Measurements from ENCODE around the gene NPR2. TPM values are rescaled to one million over a fixed set of nuclear protein-coding genes. Genes with fewer than 3 reads are reported as not detected.

The NPR2 gene
- total RNA-seq, 1 experiment from 2014 or later, result 12.5 TPM

GRCh38 chr9:35834260-35835215, 43.1 kb downstream of the NPR2 start:
- Mint-ChIP-seq H3K4me3 (no peak overlapping the region), H3K27ac (peak overlapping the region in 1 of 3 experiments; percentile 55; a peak in 1 of 7 replicates), H3K9me3 (no peaks in the 10 kb centered on the region), H3K27me3 (ENCODE audit: low read depth) (peaks cover 17% of the 10 kb centered on the region), H3K4me1 (peaks cover 16 to 20% of the 10 kb centered on the region in 2 experiments), H3K36me3 (ENCODE audit: insufficient read depth in 1 of 3, low read depth in 3 of 3) (no peaks in the 10 kb centered on the region; a peak in 1 of 7 replicates)
- no peaks in the 10 kb centered on the region for H3K79me1 ChIP-seq (ENCODE audit: insufficient read depth, low read depth, low read length, poor library complexity, severe bottlenecking)
- H4K5ac ChIP-seq (ENCODE audit: insufficient read length, low read depth, low read length), result no peak overlapping the region
- H2BK120ac ChIP-seq (ENCODE audit: low read depth, low read length, poor library complexity, severe bottlenecking), result no peak overlapping the region
- no peak overlapping the region for H2BK15ac ChIP-seq (ENCODE audit: low read depth, low read length)
- H3K27ac ChIP-seq (ENCODE audit: insufficient read length, low read depth, low read length), result no peak overlapping the region
- whole genome bisulfite sequencing (ENCODE audit: extremely low coverage, insufficient read length, low lambda C conversion rate), result no CpG with 5 or more reads among the region's 14 CpGs
- no peaks in the 10 kb centered on the region for H3K9me3 ChIP-seq (ENCODE audit: control insufficient read depth, low read depth, low read length)
- H3K4me1 ChIP-seq (ENCODE audit: insufficient read depth, low read length), result no peaks in the 10 kb centered on the region
- no peak overlapping the region for H3K56ac ChIP-seq (ENCODE audit: insufficient read length, low read depth, low read length)
- H4K20me1 ChIP-seq (ENCODE audit: control insufficient read depth, insufficient read depth, insufficient read length), result no peaks in the 10 kb centered on the region
- TF ChIP-seq, protein P1, sequence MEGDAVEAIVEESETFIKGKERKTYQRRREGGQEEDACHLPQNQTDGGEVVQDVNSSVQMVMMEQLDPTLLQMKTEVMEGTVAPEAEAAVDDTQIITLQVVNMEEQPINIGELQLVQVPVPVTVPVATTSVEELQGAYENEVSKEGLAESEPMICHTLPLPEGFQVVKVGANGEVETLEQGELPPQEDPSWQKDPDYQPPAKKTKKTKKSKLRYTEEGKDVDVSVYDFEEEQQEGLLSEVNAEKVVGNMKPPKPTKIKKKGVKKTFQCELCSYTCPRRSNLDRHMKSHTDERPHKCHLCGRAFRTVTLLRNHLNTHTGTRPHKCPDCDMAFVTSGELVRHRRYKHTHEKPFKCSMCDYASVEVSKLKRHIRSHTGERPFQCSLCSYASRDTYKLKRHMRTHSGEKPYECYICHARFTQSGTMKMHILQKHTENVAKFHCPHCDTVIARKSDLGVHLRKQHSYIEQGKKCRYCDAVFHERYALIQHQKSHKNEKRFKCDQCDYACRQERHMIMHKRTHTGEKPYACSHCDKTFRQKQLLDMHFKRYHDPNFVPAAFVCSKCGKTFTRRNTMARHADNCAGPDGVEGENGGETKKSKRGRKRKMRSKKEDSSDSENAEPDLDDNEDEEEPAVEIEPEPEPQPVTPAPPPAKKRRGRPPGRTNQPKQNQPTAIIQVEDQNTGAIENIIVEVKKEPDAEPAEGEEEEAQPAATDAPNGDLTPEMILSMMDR (conservative IDR thresholded peaks at IDR 0.05), result no peak
- no peak overlapping the region for H3K9ac ChIP-seq (ENCODE audit: extremely low read depth, insufficient read length, low read length)
- H3K4ac ChIP-seq (ENCODE audit: low read depth, low read length), result no peak overlapping the region
- H2AFZ ChIP-seq (ENCODE audit: low read length), result no peak overlapping the region
- no peak overlapping the region for H2BK5ac ChIP-seq (ENCODE audit: insufficient read length, low read length)
- no peak overlapping the region for H3K18ac ChIP-seq (ENCODE audit: insufficient read length, low read depth, low read length)
- no peak overlapping the region for H3K4me2 ChIP-seq (ENCODE audit: insufficient read depth, insufficient read length, low read length)
- H3K79me2 ChIP-seq (ENCODE audit: insufficient read depth, low read length), result no peaks in the 10 kb centered on the region
- no peak overlapping the region for H3K14ac ChIP-seq (ENCODE audit: insufficient read depth, low read length)
- H4K91ac ChIP-seq (ENCODE audit: insufficient read length, low read depth, low read length), result no peak overlapping the region
- H3T11ph ChIP-seq (ENCODE audit: low read length), result no peak overlapping the region
- no peak overlapping the region for H2BK12ac ChIP-seq (ENCODE audit: insufficient read length, low read depth, low read length)
- H4K8ac ChIP-seq (replicated peaks; ENCODE audit: insufficient read length, low read depth, low read length), result no peak overlapping the region
- peaks cover 4% of the 10 kb centered on the region for H3K23me2 ChIP-seq (ENCODE audit: insufficient read length, low read depth, low read length, poor library complexity, severe bottlenecking)
- no peaks in the 10 kb centered on the region for H3K27me3 ChIP-seq (ENCODE audit: insufficient read depth, low read length)
- H2AK5ac ChIP-seq (ENCODE audit: insufficient read length, low read length), result no peak overlapping the region
- no peak overlapping the region for H2BK20ac ChIP-seq (ENCODE audit: low read depth, low read length, poor library complexity, severe bottlenecking)
- H3K23ac ChIP-seq (ENCODE audit: insufficient read length, low read depth, low read length), result no peak overlapping the region
- DNase-seq, result no peak
